ENCODE data around the gene ZBTB16.

The ZBTB16 gene

GRCh38 chr11:114159802-114160632 is 100.5 kb downstream of the ZBTB16 start (continued):
- no peak for TF ChIP-seq ZNF280C (tag by site-specific recombination; IDR thresholded peaks at IDR 0.05)
- peak; percentile 69; the same call in 1 of the 2 replicates for TF ChIP-seq PRDM10 (tag by site-specific recombination; IDR thresholded peaks at IDR 0.05)
- TF ChIP-seq MZF1 (tag by site-specific recombination; IDR thresholded peaks at IDR 0.05; ENCODE audit: borderline replicate concordance) = peak; percentile 39; the same call in 1 of the 2 replicates
- TF ChIP-seq KLF10 (tag by site-specific recombination; IDR thresholded peaks at IDR 0.05) = peak; percentile 98
- TF ChIP-seq FEZF1 (tag by site-specific recombination; IDR thresholded peaks at IDR 0.05) = peak; percentile 83
- peak; percentile 55; the same call in 1 of the 2 replicates for TF ChIP-seq ZNF112 (tag by site-specific recombination; IDR thresholded peaks at IDR 0.05)
- TF ChIP-seq SP3 (tag by site-specific recombination; IDR thresholded peaks at IDR 0.05) = peak; percentile 36; the same call in 1 of the 2 replicates
- peak; percentile 28; the same call in 1 of the 2 replicates for TF ChIP-seq ZNF600 (tag by site-specific recombination; IDR thresholded peaks at IDR 0.05)
- TF ChIP-seq KLF1 (tag by site-specific recombination; IDR thresholded peaks at IDR 0.05) = peak; percentile 75
- TF ChIP-seq ZFP37 (tag by site-specific recombination; IDR thresholded peaks at IDR 0.05) = no peak
- TF ChIP-seq ZNF366 (tag by site-specific recombination; conservative IDR thresholded peaks at IDR 0.05) = peak; percentile 88
- TF ChIP-seq ZNF624 (tag by site-specific recombination; IDR thresholded peaks at IDR 0.05) = no peak
- peak; percentile 80 for TF ChIP-seq PATZ1 (tag by site-specific recombination; IDR thresholded peaks at IDR 0.05)
- TF ChIP-seq ZNF510 (tag by site-specific recombination; IDR thresholded peaks at IDR 0.05; ENCODE audit: insufficient replicate concordance) = no peak
- no peak for TF ChIP-seq SETDB1 (IDR thresholded peaks at IDR 0.05; ENCODE audit: insufficient read length, low read length)
- TF ChIP-seq HOXD13 (CRISPR knock-in tag; IDR thresholded peaks at IDR 0.05; ENCODE audit: borderline replicate concordance) = peak; percentile 83; the same call in 1 of the 2 replicates
- no peak for TF ChIP-seq ZNF394 (tag by site-specific recombination; IDR thresholded peaks at IDR 0.05; ENCODE audit: borderline replicate concordance)
- TF ChIP-seq ZBTB48 (tag by site-specific recombination; IDR thresholded peaks at IDR 0.05) = no peak
- TF ChIP-seq ZFP69B (tag by site-specific recombination; IDR thresholded peaks at IDR 0.05) = peak; percentile 59
- TF ChIP-seq ZBTB49 (tag by site-specific recombination; IDR thresholded peaks at IDR 0.05; ENCODE audit: low read depth) = no peak
- no peak for TF ChIP-seq ZSCAN5A (tag by site-specific recombination; IDR thresholded peaks at IDR 0.05)
- TF ChIP-seq ZNF529 (tag by site-specific recombination; IDR thresholded peaks at IDR 0.05; ENCODE audit: insufficient replicate concordance) = peak; percentile 50
- TF ChIP-seq ZNF426 (tag by site-specific recombination; IDR thresholded peaks at IDR 0.05) = no peak
- no peak; the same call in 1 of the 2 replicates for TF ChIP-seq ZNF544 (tag by site-specific recombination; IDR thresholded peaks at IDR 0.05)
- no peak for TF ChIP-seq ZNF76 (tag by site-specific recombination; IDR thresholded peaks at IDR 0.05; ENCODE audit: borderline replicate concordance, low read depth)
- peak; percentile 86; the same call in 1 of the 2 replicates for TF ChIP-seq KLF7 (tag by site-specific recombination; IDR thresholded peaks at IDR 0.05; ENCODE audit: borderline replicate concordance)

Measured in HEK293 (cell line).